ENCODE measurements around the gene NCBP1.
A peak's percentile ranks its signal among the peaks of the same experiment; 100 is the strongest.

NCBP1 gene

DNA sequence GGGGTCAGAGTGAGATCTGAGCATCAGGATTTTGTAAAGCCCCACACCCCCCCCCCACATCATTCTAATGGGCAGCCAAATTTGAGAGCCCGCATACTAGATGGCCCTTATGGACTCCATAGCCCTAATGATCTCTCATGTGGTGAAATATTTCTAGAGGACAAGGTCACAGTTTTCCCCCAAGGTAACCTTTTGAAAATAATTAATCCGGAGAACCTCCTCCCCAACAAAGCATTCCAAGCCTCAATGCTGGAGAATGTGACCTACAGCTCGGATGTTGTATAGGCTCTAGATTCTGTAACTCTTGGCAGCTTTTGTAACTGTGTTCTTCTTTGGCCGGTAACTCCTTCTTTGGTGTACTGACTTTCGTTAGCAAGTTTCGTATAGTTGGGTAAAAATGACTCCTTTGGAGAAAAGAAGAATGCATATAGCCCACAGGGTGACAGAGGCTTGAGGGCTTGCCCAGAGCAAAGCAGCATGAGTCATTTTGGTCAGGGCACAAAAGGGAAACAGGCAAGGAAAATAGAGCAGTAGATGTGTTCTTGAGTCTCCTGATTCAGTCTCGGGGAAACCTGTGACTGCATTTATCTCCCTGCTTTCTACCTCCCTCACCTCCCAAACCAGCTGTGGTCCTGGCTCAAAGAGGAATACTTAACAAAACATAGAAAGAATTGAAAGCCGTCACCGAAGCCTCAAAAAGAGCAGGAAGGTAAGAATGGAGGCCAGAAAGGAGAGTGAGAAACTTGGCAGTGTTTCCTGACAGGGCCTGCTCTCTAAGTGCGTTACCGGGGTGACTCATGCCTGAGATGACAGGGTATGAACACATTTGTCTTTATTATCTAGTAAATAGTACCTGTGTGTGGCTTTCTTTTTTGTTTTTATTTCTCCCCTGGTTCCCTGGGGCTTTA, 70.1 kb downstream of the NCBP1 start:
- H3K4me2 ChIP-seq: peak overlapping the region; percentile 88
- peaks cover 44% of the 10 kb centered on the region for H3K4me1 ChIP-seq (ENCODE audit: low read depth, poor library complexity, severe bottlenecking)
- peak overlapping the region; percentile 77 for H3K27ac ChIP-seq
- H2AFZ ChIP-seq (ENCODE audit: low read depth): peak overlapping the region; percentile 79
- no peaks in the 10 kb centered on the region for H4K20me1 ChIP-seq (ENCODE audit: insufficient read depth)
- peak overlapping the region; percentile 34; the same call in 1 of the 2 replicates for H3K9ac ChIP-seq
- H3K27me3 ChIP-seq (ENCODE audit: insufficient read depth, low read depth): peaks cover 4% of the 10 kb centered on the region; the same call in 1 of the 2 replicates
- no peaks in the 10 kb centered on the region for H3K79me2 ChIP-seq (ENCODE audit: insufficient read depth, low read depth)
- no peaks in the 10 kb centered on the region for H3K36me3 ChIP-seq (ENCODE audit: insufficient read depth)
- no peak overlapping the region for H3K4me3 ChIP-seq (IDR thresholded peaks at IDR 0.05; ENCODE audit: insufficient read depth, low read depth, low read length)
- TF ChIP-seq, protein P1, sequence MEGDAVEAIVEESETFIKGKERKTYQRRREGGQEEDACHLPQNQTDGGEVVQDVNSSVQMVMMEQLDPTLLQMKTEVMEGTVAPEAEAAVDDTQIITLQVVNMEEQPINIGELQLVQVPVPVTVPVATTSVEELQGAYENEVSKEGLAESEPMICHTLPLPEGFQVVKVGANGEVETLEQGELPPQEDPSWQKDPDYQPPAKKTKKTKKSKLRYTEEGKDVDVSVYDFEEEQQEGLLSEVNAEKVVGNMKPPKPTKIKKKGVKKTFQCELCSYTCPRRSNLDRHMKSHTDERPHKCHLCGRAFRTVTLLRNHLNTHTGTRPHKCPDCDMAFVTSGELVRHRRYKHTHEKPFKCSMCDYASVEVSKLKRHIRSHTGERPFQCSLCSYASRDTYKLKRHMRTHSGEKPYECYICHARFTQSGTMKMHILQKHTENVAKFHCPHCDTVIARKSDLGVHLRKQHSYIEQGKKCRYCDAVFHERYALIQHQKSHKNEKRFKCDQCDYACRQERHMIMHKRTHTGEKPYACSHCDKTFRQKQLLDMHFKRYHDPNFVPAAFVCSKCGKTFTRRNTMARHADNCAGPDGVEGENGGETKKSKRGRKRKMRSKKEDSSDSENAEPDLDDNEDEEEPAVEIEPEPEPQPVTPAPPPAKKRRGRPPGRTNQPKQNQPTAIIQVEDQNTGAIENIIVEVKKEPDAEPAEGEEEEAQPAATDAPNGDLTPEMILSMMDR (conservative IDR thresholded peaks at IDR 0.05; ENCODE audit: low read depth, low read length): no peak

DNA sequence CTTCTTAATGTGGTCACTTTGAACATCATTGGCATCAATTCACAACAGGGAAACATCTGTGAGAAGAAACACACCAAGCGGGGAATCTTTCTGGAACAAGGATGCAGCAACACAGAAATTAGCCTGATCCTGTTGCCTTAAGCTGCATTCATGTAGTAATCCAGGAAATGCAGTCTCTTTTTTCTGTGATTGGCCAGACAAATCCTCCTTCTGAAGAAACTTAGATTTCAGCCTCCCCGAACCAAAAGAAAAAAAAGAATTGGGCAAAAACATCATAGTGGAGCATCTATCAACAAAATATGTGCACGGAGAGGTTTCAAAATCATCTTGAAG, 70.7 kb downstream of the NCBP1 start:
- peaks cover 4% of the 10 kb centered on the region; the same call in 1 of the 2 replicates for H3K27me3 ChIP-seq (ENCODE audit: insufficient read depth, low read depth)
- H2AFZ ChIP-seq (ENCODE audit: low read depth): peak overlapping the region; percentile 79
- TF ChIP-seq, protein P1 (conservative IDR thresholded peaks at IDR 0.05; ENCODE audit: low read depth, low read length): no peak
- H3K4me2 ChIP-seq: peak overlapping the region; percentile 88
- no peaks in the 10 kb centered on the region for H3K36me3 ChIP-seq (ENCODE audit: insufficient read depth)
- H3K9ac ChIP-seq: peak overlapping the region; percentile 34; the same call in 1 of the 2 replicates
- peaks cover 44% of the 10 kb centered on the region for H3K4me1 ChIP-seq (ENCODE audit: low read depth, poor library complexity, severe bottlenecking)
- H3K79me2 ChIP-seq (ENCODE audit: insufficient read depth, low read depth): no peaks in the 10 kb centered on the region
- H3K4me3 ChIP-seq (IDR thresholded peaks at IDR 0.05; ENCODE audit: insufficient read depth, low read depth, low read length): no peak overlapping the region
- no peaks in the 10 kb centered on the region for H4K20me1 ChIP-seq (ENCODE audit: insufficient read depth)
- peak overlapping the region; percentile 77 for H3K27ac ChIP-seq

DNA sequence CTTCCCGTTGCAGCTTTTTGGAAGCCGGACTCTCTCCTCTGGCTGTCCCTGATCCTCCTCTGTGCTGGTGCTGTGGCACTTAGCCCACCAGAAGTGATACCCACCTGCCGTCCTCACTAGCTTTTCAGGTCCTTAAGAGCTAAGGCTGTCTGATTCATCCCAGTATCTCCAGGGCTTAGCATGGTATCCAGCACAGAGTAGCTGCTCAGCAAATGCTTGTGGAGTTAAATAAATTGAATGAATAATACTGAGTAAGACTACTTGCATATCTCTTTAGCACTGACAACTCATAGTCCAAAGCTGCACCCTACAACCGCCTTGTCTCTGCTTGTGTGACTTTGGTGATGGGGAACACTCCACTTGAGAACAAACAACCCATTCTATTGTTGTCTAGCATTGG, 71.2 kb downstream of the NCBP1 start:
- Histone ChIP-seq H3K4me1 (ENCODE audit: low read depth, poor library complexity, severe bottlenecking) (peaks cover 44% of the 10 kb centered on the region), H3K36me3 (ENCODE audit: insufficient read depth) (no peaks in the 10 kb centered on the region), H3K4me2 (peak overlapping the region; percentile 88; the same call in 1 of the 2 replicates), H3K27me3 (ENCODE audit: insufficient read depth, low read depth) (peaks cover 4% of the 10 kb centered on the region; the same call in 1 of the 2 replicates), H3K4me3 (IDR thresholded peaks at IDR 0.05; ENCODE audit: insufficient read depth, low read depth, low read length) (no peak overlapping the region), H3K79me2 (ENCODE audit: insufficient read depth, low read depth) (no peaks in the 10 kb centered on the region), H3K27ac (no peak overlapping the region), H2AFZ (ENCODE audit: low read depth) (no peak overlapping the region), H3K9ac (no peak overlapping the region), H4K20me1 (ENCODE audit: insufficient read depth) (no peaks in the 10 kb centered on the region)
- TF ChIP-seq, protein P1 (conservative IDR thresholded peaks at IDR 0.05; ENCODE audit: low read depth, low read length): no peak

DNA sequence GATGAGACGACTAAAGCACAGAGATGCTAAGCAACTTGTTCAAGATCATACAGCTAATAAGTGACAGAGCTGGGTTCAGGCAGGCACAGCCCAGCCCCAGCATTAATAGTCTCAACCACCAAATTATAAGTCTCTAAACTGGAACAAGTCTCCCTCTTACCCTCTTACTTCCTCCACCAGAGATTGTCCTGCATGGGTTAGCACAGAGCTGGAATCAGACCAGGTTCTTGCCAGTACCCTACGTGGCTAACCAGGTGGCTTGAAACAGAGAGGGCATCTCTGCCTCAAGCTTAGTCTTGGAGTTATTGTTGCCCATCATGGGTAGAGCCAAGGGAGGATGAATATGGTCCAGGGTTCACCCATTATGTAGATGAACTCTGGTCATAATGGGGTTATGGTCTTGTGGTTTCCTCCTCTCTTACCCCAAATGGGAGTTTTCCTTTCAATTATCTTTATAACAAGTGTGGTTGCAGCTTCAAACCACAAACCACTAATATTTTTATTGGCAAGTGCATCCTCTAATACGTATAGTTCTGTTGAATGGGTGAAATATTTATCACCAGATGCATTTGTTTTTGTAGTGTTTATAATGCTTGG, 71.8 kb downstream of the NCBP1 start:
- H4K20me1 ChIP-seq (ENCODE audit: insufficient read depth): no peaks in the 10 kb centered on the region
- peaks cover 4% of the 10 kb centered on the region; the same call in 1 of the 2 replicates for H3K27me3 ChIP-seq (ENCODE audit: insufficient read depth, low read depth)
- no peak overlapping the region for H2AFZ ChIP-seq (ENCODE audit: low read depth)
- H3K27ac ChIP-seq: no peak overlapping the region
- TF ChIP-seq, protein P1 (conservative IDR thresholded peaks at IDR 0.05; ENCODE audit: low read depth, low read length): no peak
- peaks cover 44% of the 10 kb centered on the region for H3K4me1 ChIP-seq (ENCODE audit: low read depth, poor library complexity, severe bottlenecking)
- no peaks in the 10 kb centered on the region for H3K36me3 ChIP-seq (ENCODE audit: insufficient read depth)
- H3K4me3 ChIP-seq (IDR thresholded peaks at IDR 0.05; ENCODE audit: insufficient read depth, low read depth, low read length): no peak overlapping the region
- no peak overlapping the region for H3K9ac ChIP-seq
- H3K4me2 ChIP-seq: no peak overlapping the region
- H3K79me2 ChIP-seq (ENCODE audit: insufficient read depth, low read depth): no peaks in the 10 kb centered on the region

Measured in KMS-11 (cell line).